ENCODE results near the gene VPS50. TPM values are rescaled to one million over a fixed set of nuclear protein-coding genes. Genes with fewer than 3 reads are reported as not detected.
"Not testable (repeated sequence)": the region's sequence is repeated elsewhere in the genome, so short reads cannot be mapped to it uniquely, and the experiment has no call there.

Gene VPS50
- polyA plus RNA-seq, 1 donor: 17.1 TPM

DNA sequence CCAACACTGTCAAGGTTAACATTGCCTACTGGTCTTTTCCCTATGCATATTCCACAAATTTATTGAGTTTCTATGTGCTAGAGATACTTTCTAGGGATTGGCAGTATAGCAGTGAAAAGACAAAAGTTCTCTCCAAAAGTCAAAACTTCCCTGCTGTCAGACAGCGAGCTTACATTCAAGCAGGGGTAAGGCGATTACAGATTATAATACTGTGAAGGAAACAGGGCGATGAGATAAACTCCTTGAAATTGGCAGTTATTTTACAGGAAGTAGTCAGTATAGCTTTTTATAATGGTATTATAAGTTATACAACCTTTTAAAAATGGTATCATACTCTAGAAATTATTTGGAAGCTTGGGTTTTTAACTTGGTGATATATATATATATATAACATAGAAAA is 9.9 kb downstream of the VPS50 start:
- DNase-seq: no peak

DNA sequence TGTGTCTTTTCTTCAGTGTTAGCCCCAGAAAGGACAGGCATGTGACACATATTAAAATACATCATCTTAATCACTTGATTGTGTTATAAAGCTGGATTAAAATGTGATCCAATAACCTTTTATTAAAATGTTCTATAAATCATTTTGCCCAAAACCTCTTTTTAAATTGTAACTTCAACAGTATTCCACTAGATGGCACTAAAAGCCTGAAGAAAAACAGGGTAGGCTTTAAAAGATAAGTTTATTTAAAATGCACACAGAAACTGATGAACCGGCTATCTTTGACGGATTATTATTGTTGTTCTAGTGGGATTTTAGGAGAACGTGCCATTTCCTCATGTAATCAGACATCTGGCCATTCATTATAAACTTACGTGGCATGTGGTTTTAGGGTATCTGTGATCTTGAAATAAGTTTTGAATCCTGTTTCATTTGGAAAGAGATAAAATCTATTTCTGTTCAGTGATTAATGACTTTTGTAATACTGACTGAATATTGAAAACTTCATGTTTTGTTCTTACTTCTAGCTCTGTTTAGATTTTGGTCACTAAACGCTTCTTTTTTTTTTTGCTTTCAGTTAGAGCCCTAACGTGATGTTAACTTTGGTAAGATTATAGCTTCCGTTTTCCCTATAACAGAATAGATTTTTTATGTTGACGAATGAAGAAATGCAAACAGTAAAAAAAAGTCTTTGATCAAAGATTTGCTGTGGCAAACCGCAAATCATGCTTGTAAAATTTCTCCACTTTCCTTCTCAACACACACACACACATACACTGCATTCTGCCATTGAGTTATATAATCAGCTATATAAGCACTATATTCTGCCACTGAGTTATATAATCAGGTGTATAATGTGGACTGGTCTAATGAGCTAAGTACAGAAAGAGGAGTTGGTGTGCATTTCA is 13.6 kb downstream of the VPS50 start:
- DNase-seq: peak; percentile 8

- no peak for DNase-seq
Measured at GRCh38 chr7:93249491-93250148, 17.5 kb downstream of the VPS50 start.

DNA sequence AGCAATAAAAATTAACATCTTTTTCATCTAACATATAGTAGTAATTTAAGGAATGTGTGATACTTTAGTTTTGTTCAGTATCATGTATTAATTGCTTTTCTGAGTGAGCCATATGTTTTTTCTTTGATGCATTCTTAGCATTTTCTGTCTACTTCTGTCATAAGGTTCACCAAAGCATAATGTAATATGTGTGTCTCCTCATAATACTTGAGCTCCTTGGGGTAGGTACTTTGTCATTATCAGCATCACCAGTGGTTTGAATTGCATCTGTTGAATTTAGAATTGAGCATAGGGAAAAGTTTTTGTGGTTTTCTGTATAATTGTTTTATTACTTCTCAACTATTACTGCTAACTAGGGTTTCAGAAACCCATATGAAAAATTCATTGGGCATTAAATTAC is 26.5 kb downstream of the VPS50 start:
- DNase-seq: no peak

DNA sequence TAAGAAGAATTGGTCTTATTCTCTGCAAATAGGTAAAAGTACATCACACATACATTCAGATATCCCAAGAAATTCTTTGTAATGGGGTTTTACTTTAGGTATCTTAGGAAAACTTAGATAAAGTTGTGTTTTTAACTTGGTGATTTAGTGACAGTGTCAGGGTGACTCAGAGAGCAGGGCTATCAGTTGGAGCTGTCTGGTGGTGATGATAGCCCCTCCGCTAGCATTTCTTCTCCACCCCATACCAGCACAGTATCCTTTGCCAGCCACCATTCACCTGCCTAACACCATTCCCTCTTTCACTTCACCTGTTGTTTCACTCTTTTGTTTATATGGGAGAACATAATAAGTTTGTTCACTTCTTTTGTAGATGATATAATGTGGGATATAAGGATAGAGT is 30.4 kb downstream of the VPS50 start:
- no peak for DNase-seq

GRCh38 chr7:93265220-93265619 is 33.1 kb downstream of the VPS50 start:
- no peak for DNase-seq

DNA sequence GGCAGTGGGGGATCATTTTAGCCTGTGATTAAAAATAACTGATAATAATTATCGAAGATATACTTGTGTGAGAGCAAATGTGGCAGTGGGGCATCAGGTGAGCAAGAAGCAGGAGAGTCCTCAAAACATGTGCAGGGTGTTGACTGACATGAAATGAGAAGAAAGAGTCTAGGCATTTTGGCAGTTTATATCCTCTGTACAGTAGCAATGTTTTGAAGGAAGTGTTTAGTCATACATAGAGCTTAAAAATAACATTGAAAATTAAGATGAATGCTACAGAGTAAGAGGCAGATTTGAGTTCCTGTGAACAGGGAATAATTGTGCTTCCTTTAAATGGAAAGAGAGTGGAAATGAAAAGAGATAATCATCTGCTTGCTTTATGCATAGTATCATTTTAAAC is 47.4 kb downstream of the VPS50 start:
- DNase-seq: no peak

DNA sequence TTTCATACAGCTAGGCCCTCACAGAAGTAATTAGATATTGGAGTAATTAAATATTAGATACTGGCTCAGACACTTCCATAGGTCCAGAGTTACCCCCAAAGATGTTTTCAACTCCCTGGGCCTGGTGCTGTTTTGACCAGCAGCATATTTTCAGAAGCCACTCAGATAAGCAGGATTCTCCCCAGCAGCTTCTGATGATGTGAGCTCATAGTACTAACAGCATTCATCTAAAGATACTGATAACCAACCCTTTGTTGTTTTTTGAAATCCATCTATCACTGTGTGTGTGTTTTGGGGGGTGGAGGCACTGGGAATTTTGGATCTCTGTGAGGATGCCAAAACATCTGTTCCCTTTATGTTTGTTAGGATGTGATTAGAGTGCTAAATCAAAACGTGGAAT is 52.7 kb downstream of the VPS50 start:
- no peak for DNase-seq

DNA sequence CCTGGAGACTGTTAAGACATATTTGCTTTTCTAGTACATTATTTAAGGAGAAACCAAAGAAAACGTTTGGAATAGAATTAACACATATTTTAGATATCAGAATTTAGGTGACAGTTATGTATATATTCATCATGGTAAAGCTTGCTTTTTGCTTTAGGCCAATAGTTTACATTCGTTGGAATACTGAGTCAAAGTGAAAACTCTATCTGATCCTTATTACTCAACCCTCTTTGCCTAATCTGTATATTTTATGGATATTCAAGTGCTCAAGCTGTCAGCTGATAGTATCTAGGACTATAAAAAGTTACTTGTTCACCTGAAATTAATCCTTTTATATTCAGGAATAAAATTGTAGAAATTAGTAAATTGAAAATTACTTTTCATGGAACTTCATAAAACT is 61.1 kb downstream of the VPS50 start:
- no peak for DNase-seq

DNA sequence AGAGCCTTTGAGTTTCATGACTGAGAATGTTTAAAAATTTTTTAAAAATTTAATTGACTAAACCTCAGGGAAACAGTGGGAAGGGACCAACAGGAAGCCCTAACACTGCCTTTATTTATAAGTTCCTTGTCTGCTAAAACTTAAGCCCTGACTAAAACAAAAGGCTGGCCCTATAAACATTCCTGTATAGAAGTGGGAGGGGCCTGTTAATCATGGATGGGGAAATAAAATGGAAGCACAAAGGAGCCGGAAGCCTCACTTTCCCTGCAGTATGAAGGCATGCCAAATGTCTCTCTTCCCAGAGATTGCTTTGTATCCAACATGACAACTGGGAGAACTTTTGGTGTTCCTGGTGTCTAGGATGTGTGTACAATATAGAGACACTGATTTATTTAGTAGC is 66.0 kb downstream of the VPS50 start:
- DNase-seq: no peak

DNA sequence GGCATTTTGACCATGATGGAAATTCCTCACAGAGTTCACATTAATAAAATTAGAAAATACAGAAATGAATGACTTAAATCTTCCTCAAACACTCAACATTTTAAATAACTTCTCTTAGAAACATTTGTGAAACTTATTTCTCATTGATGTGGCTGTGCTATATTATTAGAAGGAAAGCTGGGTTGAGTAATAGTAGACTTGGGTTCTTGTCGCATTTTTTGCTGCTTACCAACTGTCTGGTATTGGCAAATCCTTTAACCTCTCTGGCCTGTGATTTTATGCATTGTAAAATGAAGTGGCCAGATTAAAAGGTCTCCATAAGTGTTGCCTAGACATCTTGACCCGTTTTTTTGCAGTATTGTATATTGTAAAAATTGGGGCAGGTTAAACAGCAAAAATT is 66.5 kb downstream of the VPS50 start:
- DNase-seq: no peak

GRCh38 chr7:93301736-93302135 is 69.6 kb downstream of the VPS50 start:
- no peak for DNase-seq

DNA sequence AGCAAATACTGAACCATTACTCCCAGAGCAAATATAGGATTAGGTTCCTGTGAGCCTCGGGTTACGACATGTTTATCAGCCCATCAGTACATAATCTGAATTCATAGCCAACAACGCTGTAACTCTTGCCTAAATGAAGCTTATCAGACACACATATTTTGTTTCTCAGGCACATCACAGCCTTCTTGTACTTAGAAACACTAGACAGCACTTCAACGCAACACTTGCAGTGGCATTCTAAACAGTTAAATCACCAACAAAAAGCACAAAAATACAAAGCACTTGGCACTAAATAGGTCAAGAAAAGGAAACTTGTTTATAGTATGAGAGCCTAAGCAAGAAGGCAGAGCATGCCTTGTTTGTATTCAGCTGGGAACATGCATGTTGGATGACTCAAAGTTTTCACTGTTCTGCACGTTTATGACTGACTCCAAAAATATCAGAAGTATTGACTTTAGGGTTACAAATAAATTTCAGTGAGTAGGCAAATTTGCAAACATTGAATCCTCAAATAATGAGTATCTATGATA is 75.0 kb downstream of the VPS50 start:
- no peak for DNase-seq

DNA sequence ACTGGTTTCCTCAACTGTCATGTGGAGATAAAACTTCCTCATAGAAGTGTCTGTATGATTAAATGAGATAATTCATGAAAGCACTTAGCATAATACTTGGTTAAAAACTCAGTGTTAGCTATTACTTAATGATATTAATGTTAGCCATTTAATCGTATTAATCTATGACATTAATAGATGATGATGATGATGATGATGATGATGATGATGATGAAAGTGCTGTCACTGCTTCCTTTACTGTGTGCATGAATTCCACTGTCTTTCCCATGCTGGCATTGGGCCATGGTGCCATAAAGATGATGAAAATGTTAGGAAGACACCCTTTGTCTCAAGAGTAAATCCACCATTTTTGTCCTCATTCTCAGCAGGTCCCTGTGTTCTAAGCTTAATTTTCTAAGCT is 75.8 kb downstream of the VPS50 start:
- DNase-seq: no peak

DNA sequence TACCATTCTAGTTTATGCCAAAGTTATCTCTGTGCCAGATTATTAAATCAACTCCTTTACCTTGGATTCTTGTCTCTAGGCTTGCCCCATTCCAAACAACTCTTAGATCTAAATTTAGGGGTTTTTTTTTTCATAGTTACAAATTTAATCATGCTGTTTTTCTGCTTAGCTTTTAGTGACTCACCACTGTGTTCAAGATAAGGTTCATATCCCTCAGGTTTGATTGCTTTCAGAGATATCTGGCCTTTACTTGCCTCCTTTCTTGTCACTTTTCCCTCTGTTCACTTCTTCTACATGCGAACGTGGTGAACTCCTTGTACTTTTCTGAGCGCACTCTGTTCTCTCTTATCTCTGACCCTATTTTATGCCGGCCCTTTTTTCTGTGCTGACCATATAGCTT is 78.2 kb downstream of the VPS50 start:
- no peak for DNase-seq

- no peak for DNase-seq
Measured at GRCh38 chr7:93314449-93314848, 82.3 kb downstream of the VPS50 start.

DNA sequence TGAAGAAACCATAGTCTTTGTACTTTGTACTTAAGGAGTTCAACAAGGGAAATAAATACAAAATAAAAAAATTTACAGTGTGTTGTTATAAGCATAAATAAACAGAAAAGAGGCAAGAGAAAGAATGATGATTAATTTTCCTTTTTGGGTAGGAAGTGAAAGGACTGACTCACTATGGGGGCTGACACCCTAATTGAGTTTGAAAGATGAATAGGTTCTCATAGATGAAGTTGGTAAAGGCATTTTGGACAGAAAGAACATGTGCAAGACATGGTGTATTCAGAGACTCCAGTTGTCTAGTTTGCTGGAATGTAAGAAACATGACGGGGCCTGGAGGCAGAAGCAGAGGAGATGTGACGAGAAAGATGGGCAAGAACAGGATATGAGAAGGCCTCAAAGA is 83.7 kb downstream of the VPS50 start:
- no peak for DNase-seq

DNA sequence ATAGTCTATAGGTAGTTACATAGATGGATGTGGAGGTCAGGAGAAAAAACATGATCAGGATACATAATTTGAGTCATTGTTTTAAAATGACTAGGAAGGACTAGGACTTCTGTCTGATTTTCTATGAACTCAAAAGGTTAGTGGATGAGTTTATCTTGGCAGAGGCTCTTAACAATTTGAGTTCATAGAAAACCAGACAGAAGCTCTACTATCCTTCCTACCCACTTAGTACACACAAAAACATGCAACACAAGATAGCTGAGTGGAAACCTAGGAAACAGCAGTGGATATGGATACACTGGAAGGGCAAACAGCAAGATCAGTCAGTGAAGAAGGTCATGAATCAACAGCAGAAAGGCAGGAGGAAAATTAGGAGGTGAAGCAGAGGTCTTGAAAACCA is 84.6 kb downstream of the VPS50 start:
- DNase-seq: no peak

- DNase-seq: no peak
Measured at GRCh38 chr7:93320887-93321286, 88.7 kb downstream of the VPS50 start.

GRCh38 chr7:93326291-93326690 is 94.1 kb downstream of the VPS50 start:
- not testable (repeated sequence) for DNase-seq

GRCh38 chr7:93327006-93327633 is 95.0 kb downstream of the VPS50 start:
- no peak for DNase-seq

DNA sequence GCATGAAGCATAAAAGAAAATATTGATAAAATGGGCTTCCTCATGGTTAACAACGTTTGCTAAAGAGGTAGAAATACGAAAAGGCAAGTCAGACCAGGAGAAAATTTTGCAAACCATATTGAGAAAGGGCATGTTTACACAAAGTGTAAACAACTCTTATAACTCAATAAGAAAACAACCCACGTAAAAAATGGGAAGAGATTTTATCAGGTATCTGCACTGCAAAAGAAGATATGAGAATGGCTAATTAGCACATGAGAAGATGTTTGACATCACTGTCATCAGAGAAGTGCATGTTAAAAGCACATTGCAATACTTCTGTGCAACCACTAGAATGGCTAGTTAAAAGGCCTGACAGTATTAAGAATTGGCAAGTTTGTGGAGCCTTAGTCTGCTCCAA is 99.5 kb downstream of the VPS50 start:
- DNase-seq: no peak

DNA sequence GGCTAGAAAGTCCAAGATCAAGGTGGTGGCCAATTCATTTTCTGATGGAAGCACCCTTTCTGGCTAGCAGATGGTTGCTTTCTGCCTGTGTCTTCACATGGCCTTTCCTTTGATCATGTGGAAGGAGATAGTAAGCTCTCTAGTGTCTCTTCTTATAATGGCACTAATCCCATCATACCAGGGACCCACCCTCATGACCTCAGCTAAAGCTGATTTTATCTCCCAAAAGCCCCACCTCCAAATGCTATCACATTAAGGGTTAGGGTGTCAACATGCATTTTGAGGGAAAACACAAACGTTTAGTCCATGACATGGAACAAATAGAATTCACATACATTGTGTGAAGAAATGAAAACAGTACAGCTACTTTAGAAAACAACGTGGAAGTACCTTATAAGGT is 100.0 kb downstream of the VPS50 start:
- no peak for DNase-seq

- DNase-seq: no peak
Measured at GRCh38 chr7:93337052-93337451, 104.9 kb downstream of the VPS50 start.
